Measurements from ENCODE around the gene CMIP.

The CMIP gene

GRCh38 chr16:81536648-81537047 lies 92.0 kb downstream of the CMIP start:
- no peak for DNase-seq

DNA sequence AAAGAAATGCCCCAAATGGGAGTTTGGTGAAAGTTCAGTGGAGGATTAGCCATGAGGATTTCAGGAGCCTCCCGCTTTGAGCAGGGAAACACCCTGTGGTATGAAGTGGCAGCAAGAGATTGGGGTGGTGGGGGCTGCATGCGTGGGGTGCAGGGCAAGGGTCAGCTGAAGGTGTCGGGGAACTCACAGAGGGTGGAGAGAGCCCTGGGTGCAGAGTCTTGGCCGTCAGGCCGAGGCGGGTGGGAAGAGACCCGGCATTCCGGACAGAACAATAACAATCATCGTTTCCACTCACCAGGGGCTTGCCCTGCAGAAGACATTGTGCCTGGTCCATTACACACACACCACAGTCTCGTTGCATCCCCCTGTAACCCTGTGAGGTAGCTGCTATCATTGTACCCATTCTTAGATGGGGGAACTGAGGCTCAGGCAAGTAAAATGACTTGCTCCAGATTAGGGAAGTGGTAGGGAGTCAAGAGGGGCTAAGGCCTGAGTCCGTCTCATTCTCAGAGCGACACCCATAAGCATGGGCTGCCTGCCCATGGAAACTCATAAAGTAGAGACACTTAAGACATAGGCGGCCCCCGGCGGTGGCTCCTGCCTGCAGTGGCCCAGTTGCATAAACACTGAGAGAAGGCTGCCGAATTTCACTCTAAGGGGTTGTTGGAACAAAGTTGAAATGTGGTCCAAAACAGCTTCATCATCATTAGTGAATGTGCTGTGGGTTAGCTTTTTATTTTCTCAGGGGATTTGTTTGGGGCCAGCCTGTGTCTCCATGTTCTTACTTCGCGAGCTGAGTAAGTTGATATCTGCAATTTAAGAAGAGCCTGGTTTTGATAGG lies 93.3 kb downstream of the CMIP start:
- no peak for DNase-seq

DNA sequence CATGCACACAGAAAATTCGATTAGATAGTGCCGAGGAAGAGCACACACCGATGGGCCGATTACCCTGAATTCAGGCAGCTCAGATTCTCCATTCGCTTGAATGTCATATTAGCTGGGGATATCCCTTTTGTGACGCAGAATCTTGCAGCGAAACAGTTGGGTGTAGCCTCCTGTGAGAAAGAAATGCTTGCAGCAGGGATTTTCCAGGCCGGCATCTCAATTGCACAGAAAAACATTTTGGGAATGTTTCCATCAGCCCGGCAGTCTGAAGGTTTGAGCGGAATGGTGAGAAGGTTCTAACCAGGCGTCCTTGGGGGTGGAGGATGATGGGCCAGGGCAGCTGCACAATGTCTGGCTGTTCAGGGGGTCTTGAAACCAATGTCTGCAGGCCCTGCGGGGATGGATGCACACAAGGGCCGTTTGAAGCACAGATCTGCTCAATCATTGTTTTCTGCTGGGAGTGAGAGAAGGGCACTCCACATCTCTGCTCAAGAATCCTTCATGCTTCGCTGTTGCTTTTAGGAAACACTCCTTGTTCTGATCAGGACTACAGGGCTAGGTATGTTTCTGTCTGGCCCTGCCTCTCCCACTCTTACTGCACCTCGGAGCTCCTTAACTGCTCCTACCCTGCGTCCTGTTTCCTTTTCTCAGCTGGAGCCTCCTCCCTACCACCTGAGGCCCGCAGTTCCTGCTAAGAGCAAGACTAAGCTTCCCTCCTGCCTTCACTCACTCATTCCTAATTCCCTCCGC lies 94.6 kb downstream of the CMIP start:
- no peak for DNase-seq

- no peak for DNase-seq
These were observed 95.3 kb downstream of the CMIP start for GRCh38 chr16:81539759-81540472.

- DNase-seq = no peak
These were observed 96.7 kb downstream of the CMIP start for GRCh38 chr16:81541314-81541713.

DNA sequence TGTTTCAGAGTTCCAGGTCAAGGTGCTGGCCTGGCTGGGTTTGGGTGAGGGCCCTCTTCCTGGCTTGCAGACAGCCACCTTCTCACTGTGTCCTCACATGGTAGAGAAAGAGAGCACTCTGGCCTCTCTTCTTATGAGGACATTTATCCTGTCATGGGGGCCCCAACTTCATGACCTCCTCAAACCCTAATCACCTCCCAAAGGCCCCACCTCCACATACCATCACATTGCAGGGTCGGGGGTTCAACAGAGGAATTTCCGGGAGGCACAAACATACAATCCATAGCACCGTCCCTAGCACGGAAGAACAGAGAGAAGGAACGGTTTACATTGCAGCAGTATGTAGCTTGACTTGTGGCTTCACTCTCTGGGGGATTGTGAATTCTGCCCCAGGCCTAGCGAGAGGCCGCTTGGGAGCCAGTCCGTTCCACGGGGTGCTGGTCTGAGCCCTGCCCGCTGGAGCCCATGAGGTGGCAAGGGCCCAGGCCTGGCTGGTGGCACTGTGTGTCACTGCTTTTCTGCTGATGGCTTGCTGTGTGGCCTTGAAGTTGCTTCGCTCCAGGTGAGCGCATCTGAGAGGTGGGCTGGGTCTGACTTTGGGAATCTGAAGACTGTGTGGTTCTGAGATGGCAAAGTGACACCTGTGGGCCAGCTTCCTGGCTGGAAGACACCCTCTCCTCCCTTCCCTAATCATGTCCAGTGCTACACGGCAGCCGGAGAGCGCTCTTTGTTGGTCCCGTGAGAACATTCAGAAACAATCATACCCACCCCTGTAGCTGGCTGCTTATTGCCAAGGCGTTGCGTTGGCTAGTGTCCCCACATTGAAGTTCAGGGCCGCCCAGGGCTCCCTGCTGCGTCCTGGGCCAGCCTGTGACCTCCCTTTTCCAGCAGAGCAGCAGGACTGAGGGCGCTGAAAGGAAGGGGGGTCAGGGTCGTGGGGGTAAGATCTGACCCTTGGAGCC lies 98.3 kb downstream of the CMIP start:
- no peak for DNase-seq

- no peak for DNase-seq
These were observed 99.0 kb downstream of the CMIP start for GRCh38 chr16:81543571-81543970.

DNA sequence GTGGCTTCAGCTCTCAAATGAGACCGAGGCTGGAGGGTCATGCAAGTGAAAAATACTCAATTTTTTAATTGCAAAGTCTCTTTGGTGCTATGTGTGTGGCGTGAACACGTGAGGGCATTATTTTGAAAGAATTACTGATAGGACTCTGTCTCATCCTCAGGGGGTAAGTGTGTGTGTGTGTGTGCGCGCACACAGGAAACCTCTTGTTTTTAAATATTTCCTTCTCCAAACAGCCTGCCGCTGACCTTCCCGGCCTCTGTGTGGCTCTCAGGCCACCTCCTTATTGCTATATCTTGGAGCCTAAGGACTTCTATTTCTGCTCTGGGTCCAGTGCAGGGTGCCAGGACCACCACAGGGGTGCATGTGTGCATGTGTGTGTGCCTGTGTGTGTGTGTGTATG lies 99.7 kb downstream of the CMIP start:
- DNase-seq = no peak

GRCh38 chr16:81544700-81545271 lies 100.2 kb downstream of the CMIP start:
- DNase-seq = no peak

DNA sequence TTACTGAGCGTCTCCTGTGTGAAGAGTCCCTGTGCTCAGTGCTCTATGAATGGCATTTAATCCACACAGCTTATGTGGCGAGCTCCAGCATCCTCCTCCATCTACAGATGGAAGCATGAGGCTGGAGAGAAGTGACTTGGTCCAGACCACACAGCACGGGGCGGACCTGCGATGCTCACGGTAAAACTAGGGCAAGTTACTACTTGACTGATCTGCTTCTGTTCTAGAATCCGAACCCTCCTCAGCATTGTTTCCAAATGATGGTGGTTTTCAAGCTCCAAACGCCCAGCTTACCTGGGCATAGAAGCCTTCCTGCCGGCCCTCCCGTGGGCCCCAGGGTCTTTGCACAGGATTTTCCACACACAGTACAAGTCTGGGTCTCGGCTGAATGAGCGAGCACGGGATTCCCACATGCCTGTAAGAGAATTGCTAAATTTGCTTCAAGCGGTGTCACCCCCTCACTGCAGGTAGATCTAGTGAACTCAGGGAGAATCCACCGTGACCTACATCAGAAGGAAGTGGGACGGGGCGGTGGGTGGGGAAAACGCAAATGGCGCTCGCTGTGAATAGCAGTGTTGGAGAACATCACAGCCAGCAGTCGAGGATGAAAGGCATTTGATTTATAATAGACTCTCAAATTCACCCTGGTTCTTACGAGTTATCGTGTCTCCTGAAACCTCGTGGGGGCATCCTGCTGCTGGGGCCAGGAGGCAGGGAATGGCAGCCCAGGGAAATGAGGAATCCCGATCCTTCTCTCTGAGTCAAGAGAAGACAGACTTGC lies 101.1 kb downstream of the CMIP start:
- DNase-seq = no peak

DNA sequence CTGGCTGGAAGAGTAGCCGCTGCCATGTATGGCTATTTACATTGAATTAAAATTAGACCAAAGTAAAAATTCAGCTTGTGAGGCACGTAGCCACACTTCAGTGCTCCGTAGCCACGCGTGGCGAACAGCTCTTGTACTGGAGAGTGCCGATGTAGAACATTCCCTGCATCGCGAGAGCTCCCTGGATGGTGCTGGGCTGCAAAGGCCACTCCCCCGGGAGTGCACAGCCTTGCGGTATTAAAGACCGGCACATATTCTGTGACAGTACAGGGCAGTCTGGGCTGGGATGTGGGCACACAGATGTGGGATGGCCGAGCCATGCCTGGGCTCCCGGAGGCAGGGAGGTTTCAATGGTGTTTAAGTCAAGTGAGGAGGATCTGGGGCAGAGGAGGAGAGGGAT lies 102.2 kb downstream of the CMIP start:
- DNase-seq = no peak

GRCh38 chr16:81547194-81547938 lies 102.8 kb downstream of the CMIP start:
- DNase-seq = no peak

- no peak for DNase-seq
These were observed 103.3 kb downstream of the CMIP start for GRCh38 chr16:81547939-81548216.

GRCh38 chr16:81548551-81548875 lies 103.9 kb downstream of the CMIP start:
- DNase-seq = no peak

DNA sequence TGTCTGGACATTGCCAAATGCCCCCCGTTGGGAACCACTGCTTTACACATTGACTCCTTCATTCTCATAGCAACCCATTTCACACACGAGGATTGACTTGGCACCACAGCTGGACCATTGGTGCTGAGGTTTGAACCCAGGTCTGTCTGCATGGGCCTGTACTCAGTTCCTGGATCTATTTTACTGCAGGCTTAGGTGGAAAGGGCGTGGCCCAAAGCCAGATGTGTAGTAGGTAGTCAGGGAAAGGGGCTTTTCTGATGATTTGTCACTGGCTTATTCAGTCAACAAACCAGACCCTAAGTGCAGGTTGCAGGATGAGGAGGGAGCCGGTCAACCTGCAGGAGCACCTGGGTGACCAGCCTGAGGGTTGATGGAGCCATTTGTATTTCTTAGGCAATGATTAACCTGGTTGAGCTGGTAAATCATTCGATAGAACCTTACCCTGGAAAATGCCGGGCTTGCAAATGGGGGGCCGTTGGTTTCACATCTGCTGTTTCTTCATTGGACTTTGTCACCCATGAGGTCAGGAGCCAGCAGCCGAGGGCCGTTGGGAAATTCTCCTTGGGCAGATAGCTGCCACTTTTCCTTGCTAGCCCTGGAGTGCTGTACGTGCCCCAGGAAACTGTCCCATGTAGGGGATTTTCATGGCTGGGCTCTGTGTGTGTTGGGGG lies 104.4 kb downstream of the CMIP start:
- no peak for DNase-seq

- no peak for DNase-seq
These were observed 105.2 kb downstream of the CMIP start for GRCh38 chr16:81549547-81550431.

DNA sequence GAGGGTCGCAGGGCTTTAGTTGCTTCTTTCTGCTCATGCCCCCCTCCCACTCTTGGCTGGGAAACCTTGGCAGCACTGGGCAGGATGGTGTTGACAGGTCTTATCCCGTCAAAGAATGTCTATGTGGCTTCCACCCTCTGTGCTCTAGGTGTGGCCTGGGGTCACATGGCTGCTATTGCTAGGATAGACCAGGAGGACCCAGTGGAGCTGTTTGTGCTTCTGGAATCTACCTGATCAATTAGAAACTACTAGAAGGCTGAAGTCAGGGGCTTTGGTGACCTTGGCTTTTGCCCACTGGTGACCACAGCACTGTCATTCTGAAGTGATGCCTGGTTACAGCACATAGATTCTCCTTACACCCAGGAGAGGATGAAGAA lies 105.8 kb downstream of the CMIP start:
- DNase-seq = no peak

GRCh38 chr16:81551151-81551808 lies 106.7 kb downstream of the CMIP start:
- no peak for DNase-seq

Data from T-helper 1 cell (primary cell).